Stimulated activated CD8-positive, alpha-beta memory T cell treated with anti-CD3 and anti-CD28 coated beads, Interleukin-7, amount 100 ng/mL, for 48 hours (primary cell): ENCODE measurements around the gene SLC25A21.
"Not testable (repeated sequence)": the region's sequence is repeated elsewhere in the genome, so short reads cannot be mapped to it uniquely, and the experiment has no call there.

Source experiments
- DNase-seq, 2 donors: peaks; one replicate each; pipeline ENCODE4 v3.0.0-alpha.2; 2020; ENCODE audit warnings: low read depth in 1 of 2; ENCODE audit errors: extremely low read depth in 1 of 2

Gene SLC25A21

DNA sequence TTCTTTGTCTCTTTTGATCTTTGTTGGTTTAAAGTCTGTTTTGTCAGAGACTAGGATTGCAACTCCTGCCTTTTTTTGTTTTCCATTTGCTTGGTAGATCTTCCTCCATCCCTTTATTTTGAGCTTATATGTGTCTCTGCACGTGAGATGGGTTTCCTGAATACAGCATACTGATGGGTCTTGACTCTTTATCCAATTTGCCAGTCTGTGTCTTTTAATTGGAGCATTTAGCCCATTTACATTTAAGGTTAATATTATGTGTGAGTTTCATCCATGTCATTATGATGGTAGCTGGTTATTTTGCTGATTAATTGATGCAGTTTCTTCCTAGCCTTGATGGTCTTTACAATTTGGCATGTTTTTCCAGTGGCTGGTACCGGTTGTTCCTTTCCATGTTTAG is 276.1 kb downstream of the SLC25A21 start:
- DNase-seq = not testable (repeated sequence)

DNA sequence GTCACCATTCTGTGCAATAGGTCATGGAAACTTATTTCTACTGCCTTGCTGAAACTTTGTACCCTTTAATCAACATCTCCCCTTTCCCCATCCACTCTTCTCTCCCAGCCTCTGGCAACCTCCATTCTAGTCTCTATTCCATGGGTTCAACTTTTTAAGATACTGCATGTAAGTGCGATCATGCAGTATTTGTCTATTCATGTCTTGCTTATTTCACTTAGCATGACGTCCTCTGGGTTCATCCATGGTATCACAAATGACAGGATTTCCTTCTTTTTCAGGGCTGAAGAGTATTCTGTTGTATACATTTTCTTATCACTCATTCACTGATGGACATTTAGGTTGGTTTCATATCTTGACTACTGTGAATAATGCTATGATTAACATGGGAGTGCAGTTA is 288.4 kb downstream of the SLC25A21 start:
- no peak for DNase-seq

DNA sequence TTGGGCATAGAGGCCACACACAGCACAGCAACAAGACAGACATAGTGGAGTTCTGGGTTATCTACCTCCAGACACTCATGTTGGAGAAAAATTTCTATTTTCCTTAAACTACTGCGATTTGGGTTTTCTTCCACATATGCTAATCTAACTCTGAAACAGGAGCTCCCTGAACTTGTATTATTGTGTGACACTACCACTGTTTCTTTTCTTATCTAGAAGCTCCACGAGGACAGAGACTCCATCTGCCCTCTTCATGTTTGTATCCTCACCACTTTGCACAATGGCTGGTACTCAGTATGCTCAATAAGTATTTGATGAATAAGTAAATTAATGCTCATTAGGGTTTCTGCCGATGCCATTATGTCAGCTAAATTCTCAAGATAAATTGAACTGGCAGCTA is 292.1 kb downstream of the SLC25A21 start:
- DNase-seq = no peak

DNA sequence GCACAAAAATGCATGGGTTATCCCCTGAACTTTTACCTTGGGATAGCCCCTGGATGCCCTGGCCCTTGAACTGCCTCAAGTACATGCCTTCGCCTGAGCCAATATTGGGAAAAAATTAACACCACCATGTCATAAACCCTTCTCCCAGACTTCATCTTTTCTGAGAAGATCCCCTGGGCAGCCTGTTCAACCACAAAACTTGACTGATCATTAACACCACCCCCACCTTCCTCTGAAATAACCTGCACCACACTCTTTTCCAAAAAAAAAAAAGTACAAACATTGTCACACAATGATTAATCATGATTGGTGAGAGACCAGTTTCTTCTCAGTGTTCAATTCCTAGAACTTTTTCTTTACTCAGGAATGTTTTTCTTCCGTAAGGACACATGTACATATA is 292.8 kb downstream of the SLC25A21 start:
- no peak for DNase-seq

DNA sequence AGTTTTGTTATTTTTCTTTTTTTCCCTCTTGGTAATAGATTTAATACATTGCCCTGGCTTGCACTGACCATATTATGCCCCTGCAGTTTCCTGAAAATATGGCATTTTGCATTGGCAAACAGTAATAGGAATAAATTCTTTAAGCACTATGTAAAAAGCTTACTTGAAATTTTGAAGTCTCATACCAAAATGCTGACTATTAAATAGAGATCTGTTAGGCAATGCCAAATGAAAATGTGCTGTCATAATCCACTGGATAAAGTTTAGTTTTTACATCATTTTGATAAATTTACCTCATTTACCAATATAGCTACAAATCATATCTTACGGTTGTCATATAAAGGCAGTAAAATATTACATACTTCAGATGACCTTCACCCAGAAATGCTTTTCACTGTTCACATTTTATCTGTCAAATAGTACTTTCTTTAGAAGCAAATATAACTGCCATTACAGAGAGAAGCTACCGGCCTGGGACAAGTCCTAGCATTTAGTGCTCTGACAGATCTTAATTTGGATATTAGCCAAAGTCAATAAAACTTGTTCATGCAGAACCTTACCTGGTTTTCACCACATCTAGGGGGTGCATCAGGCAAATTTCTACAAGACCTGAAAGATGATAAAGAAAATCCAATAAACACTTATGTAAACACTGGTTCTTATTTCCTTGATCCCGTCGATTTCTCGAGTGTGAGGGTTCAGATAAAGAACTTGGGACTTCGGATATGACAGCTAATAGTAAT is 297.8 kb downstream of the SLC25A21 start:
- DNase-seq = no peak

DNA sequence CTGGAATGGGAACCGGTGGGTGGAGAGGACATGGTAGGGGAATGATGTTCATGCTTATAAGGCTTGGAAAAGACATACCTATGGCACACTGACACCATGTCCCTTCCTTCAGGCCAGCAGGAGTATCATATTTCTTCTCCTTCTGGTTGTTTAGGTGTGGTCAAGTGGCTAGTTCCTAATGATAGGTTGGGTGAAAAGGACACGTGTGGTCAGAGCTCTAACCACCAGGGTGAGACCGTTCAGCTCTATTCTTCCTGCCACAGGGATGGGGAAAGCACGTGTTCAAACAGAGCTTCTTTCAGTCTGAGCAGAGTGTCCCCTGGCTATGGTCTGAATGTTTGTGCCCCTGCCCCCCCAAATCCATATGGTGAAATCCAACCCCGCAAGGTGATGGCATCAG is 301.6 kb downstream of the SLC25A21 start:
- no peak for DNase-seq

DNA sequence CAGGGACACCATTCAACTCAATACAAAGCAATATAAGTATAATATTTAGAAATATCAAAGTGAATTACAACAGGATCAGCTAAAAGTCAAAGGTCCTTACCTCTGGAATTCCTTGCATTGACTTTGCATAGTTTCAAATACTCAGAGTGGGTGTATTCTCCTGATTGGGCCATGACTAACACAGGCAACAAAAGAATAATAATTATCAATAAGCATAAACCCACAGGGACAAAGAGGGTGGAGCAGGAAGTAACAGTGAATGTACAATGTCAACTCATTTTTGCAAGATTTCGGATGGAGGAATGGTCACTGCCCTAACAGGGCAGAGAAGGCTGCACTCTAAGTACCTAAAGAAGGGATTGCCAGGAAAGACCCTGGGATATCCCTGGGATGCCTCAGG is 303.3 kb downstream of the SLC25A21 start:
- no peak for DNase-seq

DNA sequence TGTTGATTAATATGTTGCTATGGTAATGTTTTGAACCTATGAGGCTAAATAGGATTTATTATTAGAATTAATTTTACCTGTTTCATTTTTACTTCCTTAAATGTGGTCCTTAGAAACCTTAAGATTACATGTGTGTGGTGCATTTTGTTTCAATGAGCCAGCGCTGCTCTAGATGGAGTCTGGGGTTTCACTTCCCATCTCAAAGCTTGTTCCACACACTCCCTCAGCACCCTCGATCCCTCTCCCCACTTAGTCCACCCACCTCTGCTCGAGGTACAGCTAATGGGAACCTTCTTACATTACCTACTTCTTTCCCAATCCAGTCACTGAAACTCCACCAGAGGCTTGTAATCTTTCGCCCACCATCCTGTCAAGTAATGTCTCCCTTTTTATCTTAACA is 305.5 kb downstream of the SLC25A21 start:
- DNase-seq = no peak

DNA sequence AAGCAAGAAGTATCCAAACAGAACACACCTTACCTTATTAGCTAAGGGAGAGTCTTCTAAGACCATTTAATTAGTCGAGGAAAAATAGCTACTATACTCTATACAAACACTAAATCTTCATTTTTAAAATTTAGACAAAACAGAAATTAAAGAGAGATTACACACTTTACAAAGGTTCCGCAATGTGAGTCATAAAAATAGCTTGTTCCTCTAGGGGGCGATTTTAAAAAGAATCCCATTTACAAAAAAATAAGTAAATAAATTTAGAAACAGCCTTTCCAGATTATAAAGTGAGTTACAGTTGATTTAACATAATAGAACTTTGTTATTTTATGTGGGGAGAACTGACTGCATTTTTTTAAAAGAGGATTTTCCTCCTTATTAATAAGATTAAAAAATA is 309.1 kb downstream of the SLC25A21 start:
- DNase-seq = no peak

DNA sequence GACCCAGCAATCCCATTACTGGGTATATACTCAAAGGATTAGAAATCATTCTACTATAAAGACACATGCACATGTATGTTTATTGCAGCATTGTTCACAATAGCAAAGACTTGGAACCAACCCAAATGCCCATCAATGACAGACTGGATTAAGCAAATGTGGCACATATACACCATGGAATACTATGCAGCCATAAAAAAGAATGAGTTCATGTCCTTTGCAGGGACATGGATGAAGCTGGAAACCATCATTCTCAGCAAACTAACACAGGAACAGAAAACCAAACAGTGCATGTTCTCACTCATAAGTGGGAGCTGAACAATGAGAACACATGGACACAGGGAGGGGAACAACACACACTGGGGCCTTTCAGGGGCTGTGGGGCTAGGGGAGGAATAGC is 310.2 kb downstream of the SLC25A21 start:
- DNase-seq = not testable (repeated sequence)

DNA sequence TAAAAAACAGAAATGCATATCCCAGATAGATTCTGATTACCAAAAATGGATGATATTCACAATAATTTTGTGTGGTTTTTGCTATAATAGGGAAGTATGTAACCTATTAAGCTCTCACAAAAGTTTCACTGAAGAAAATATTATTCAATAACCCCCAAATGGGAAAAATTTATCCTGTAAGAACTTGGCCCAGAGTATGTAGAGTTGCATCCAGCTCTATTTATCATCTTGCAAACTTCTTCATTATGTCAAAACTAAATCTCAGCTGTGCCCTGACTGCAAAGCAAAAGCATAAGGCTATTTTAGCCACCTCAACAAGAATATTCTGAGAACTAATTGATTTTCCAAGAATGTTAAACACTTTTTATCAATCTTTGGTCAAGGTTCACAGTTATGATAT is 311.6 kb downstream of the SLC25A21 start:
- no peak for DNase-seq

DNA sequence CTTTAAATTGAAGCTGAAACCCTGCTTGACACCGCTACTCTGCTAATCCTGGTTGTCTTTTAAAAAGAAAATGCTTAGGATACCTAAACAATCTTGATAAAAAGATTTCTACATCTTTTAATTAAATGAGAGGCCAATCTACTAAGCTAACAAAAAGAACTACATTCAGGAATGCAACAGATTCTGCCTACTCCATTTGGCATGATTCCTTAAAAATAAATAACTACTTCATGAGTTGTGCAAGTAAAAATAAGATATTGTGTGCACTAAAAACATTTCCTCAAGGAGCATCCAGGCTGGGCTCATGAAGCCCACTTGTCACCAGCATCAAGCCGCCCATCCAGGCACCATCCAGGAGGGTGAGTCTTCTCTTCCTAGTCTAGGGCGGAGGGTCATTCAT is 313.3 kb downstream of the SLC25A21 start:
- no peak for DNase-seq

DNA sequence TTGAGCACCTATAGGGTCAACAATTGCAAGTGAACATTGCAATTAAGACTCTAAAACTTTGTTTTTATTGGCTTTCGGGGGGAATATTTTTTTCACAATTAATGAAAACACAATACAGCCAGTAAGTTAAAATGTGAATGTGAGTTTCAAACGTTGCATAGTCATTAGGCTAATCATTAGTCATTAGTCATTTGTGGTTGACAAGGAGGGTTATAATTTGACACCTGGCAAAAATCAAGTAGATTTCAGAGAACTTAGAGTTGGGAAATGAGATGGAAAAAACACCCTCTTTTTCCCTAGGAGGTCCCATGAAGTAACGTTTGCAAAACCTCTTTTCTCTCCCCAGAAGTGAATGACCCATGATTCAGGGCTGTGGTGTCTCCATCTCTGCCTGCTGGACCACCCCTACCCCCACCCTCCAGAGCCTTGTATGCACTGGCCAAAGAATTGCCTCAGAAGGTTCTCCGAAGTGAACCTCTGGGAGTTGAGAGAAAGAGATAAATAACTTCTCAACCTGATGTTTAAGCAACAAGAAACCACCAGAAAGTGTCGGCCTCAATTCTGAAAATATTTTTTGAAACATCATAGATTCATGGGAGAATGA is 314.5 kb downstream of the SLC25A21 start:
- no peak for DNase-seq

DNA sequence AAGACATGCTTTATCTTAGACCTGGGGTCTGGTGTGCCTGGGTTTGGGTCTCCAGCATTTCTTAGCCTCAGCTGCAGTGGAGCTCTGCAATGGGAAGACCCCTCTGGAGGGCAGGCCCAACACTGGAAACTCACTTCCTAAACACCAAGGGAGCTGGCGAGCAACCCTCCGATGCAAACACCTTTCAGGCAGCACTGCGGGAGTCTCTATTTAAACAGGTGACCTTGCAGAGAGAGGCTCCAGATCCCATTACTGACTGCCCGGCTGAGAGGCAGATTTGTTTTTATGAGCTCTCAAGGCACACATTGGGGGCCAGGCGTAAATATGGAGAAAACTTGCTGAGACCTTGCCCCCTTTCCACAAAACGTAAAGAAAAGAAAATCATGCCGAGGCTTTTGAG is 315.3 kb downstream of the SLC25A21 start:
- DNase-seq = no peak

DNA sequence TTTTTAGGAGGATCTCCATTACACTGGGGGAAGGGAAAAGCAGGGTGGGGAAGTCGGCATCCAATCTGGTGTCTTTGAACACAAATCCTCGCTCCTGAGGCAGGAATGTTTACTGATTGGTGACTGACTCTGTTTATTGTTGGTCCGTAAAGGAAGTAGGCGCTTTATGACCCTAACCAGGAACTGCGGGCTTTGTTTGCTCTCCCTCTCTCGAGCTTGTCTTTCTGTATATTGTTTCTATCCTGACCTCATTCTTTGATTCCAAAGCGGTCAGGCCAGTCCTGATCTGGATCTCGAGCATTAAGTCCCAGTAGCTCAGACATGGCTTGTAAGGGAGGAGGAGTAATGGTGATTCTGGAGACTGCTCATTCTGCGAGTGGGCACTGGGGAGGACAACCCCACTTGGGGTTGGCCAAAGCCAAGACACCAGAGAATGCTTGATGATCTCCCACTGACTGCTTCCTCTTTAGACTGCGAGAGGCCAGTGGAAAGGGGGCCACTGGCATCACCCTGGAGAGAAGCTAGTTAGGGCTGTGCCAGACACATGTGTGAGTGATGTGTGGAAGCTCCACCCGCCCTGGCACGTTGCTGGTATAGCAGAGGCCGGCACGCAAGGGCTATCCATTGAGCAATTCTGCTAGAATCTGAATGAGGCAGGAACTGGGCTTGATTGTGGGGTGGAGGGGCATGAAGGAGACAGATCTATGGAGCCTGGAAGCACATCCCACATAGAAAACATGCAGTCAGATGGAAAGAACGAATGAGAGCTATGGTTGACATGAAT is 316.1 kb downstream of the SLC25A21 start:
- DNase-seq = no peak

DNA sequence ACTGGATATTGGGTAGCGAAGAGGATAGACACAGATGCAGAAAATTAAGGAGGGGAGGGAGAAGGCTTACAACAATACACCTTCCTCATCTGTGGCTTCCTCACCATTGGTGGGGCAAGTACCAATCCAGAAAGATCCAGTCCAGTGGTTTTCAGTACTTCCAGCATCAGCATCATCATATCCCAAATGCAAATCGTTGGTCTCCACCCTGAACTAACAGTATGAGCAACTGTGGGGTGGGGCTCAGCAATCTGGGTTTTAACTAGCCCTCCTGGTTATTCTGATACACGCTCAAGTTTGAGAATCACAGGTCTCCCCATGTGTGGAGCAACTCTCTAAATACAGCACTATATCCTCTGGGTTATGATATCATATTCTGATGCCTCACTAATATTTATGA is 317.0 kb downstream of the SLC25A21 start:
- DNase-seq = no peak

DNA sequence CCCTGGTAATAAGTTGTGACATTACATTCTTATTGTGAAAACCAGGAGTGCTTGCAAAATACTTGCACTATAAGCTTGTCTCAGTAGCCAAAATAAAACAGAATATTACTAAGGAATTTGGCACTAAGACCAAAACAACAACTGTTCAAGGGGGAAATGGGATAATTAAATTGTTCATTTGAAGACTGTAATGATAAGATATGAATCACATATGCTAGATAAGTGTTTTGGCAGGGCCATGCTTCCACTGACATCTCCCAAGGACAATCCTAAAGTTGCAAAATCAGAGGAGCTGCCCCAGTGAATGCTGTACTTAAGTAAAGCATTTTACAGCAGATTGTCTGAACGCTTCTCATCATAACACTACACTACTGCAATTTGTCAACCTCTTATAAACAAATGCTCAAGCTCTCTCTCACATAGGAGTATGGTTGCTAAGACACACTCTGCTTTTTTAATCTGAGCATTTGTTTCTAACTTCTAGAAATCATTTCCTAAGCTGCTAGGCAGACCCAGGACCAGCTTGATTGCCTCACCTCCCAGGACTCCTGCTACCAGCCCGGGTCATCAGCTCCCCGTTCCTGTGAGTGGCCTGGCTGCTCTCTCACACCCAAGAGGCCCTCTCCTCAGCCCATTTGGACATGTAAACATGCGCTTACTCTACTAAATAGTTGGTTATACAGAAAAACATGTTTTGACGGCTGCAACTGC is 319.3 kb downstream of the SLC25A21 start:
- DNase-seq = no peak

DNA sequence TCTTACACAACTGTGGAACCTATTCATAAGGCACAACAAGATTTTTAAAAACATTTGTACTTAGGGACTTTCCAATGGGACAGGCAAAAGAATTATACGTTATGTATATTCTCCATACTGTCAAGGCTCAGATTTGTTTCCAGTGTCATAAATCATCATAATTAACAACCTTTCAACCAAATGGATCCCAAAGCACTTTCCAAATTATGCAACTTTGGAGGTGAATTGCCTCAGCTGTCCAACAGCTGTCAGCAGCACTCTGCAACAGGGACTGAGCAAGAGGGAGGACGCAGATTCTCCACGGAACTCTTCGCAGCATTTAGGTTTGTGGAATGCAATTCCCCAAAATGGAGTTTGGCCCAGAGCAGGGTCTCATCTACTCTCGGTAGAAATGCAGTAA is 324.2 kb downstream of the SLC25A21 start:
- DNase-seq = no peak

DNA sequence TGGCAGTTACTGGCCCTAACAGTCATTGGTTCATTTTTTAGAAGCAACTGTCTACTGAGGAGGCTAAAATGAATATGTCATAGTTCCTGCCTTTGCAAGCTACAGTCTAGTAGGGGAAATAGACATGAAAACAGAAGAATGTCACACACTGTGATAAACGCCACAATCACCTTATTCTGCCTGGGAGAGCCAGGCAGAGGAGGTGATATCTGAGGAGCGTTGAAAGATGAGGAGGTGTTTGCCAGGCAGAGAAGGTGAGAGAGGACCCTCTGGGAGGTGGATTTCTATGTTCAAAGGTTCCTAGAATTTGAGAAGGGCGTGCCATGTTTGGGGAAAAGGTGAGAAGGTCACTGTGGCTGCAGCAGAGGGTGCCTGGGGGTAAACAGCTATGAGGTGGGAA is 325.0 kb downstream of the SLC25A21 start:
- DNase-seq = no peak

DNA sequence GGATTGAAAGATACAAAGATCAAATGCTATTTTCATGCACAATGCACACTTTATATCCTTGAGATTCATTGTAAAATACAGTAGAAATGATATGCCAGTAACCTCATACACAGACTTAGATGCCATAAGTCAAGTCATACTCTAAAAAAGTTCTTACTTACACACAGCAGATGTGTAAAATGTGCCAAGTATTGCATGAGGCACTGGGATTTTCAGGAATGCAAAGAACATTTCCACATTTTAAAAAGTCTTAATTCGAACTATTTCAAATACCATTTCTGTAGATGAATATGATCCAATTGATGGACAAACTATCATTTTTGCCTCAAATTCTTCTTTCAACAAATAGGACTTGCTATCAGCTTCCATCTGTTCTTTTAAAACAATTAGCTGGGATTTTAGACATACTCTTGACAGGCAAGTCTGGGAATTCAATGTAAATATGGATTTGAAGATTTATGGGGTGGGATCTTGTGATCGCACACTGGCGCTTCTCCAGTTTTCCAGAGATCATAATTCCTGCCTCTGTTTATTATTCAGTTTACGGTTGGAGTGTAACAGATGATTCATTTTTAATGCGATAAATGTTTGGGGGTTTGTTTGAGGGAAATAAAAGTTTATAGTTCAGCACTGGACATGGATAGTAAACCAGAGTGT is 326.9 kb downstream of the SLC25A21 start:
- DNase-seq = no peak
